Bladder microvascular endothelial cell (primary cell): ENCODE data around the gene NRGN. TPM values are rescaled to one million over a fixed set of nuclear protein-coding genes. Genes with fewer than 3 reads are reported as not detected.

Experiments used
- total RNA-seq: library from RNA; depleted of rRNA; stranded (reverse); fragments of >200 nt; gene quantifications from 2 replicates; pipeline ENCODE4 v1.2.3, GENCODE V29; 2014

NRGN gene
- total RNA-seq = 0.31 and 0.81 TPM in 2 replicates

DNA sequence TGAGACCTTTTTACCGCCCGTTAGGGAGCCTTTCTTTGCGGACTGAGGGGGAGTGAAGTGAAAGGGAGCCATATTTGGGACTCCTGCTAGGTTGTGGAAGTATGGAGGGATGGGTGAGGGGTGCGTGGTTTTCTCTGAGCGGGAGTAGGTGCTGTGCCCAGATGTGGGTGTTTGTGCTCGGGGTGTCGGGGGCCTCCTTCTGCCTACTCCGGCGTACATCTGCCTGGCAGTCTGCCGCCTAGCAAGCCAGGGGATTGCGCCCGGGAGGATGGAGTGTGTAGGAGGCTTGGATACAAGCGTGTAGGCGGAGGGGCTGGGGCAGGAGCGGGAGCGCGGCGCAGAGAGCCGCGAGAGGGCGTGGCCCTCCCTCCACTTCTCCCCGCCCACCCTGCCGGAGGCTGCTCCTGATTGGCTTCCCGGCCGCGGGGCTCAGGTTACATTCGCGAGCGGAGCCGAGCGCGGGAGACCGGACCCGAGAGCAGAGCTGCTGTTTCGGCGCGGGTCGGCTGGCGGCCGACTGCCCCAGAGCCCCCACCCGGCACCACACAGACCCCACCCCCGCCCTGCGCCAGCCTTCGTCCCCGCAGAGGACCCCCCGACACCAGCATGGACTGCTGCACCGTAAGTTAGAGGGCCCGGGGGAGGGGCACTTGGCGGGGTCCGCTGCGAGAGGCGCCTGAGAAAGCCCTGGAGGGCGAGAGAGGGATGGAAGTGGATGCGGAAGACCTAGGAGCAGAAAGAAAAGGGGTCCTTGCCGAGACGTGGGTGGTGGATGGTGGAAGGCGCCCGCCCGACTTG is at the start of gene NRGN:
TSS of gene NRGN (plus strand) at position 464 of the 798 bp plus-strand sequence. CDS start at position 607, 143 bp downstream.

DNA sequence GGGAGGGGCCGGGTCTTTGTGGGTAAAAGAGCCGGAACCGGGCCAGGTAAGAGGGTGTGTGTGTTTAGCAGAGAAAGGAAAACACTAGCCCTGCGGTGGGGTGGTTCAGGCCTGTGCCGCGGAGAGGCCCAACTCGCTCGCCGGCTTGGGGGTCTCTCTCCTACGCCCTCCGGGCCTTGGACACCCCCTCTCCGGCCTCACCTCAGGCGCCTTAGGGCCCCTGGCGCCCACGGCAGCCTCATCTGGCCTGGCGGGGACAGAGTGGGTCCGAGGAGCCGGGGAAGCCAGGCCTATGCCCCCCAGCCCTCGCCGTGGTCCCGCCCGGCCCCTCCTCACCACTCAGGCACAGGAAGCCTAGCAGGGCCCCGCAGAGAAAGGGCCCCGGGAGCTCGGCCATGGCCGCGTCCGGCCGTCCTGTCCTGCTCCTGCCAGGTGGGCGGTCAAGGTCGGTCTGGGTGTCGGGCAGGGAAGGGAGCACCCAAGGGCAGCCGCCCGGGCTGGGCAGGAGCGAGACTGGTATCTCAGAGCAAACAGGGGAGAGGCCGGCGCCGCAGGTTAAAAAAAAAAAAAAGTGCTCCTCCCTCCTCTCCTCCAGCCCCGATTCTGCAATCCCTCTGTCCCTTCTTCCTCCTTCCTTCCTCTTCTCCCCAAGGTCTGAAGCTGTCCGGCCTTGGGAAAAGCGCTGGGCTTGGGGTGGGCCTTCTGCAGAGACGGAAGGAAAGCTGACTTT is 12.2 kb downstream of the NRGN start, which contains the start of gene VSIG2:
TSS of gene VSIG2 (minus strand) at position 515 of the 730 bp plus-strand sequence. CDS start at position 397, 118 bp downstream.

DNA sequence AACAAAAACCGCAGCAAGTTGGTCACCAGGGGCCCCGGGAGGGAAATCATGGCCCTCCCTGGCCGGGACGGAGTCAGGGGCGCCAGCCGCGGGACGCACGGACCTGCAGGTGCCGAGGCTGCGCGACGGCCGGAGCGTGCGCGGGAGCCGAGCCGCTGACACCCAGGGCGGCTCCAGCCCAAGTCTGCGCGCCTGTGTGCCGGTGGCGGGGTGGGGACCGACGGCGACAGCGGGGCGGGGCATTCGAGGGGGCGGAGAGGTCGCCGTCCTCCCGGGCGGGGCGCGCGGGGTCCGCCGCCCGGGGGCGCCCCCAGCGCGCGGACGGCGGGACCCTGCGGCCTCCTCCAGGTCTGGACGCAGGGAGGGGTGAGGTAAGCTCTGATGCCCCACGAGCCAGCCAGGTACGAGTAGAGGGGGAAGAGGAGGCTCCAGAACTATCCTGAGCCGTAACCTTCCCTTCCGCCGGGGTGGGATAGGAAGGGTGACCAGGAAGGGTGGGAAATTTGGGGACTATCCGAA is 22.4 kb downstream of the NRGN start, which contains the start of gene ESAM:
TSS of gene ESAM (minus strand) at position 186 of the 519 bp plus-strand sequence. CDS start at position 50, 136 bp downstream.

Other genes with a start within 250 kb of the NRGN start
- gene OR8B12, start 196.3 kb upstream of the NRGN start, total RNA-seq = not detected in 2 replicates
- gene OR8A1, start 169.9 kb upstream of the NRGN start, total RNA-seq = not detected in 2 replicates
- gene PANX3, start 128.5 kb upstream of the NRGN start, total RNA-seq = not detected in 2 replicates
- gene TBRG1, start 117.1 kb upstream of the NRGN start, total RNA-seq = 9.7 and 17.3 TPM in 2 replicates
- 11.2 and 18.4 TPM in 2 replicates for gene SIAE, start 66.2 kb upstream of the NRGN start, total RNA-seq
- gene SPA17, start 66.0 kb upstream of the NRGN start, total RNA-seq = 4.0 and 4.3 TPM in 2 replicates
- 0.44 and 1.1 TPM in 2 replicates for gene VSIG2, start 12.3 kb downstream of the NRGN start, total RNA-seq
- 70.3 and 74.5 TPM in 2 replicates for gene ESAM, start 22.3 kb downstream of the NRGN start, total RNA-seq
- 5.0 and 9.3 TPM in 2 replicates for gene MSANTD2, start 60.5 kb downstream of the NRGN start, total RNA-seq
- gene ROBO3, start 125.5 kb downstream of the NRGN start, total RNA-seq = 3.7 and 9.2 TPM in 2 replicates
- gene ROBO4, start 157.9 kb downstream of the NRGN start, total RNA-seq = 204 and 396 TPM in 2 replicates
- 1.2 TPM in 1 of 2 replicates, not detected in the other for gene HEPN1, start 179.3 kb downstream of the NRGN start, total RNA-seq
- under 0.01 TPM in 1 of 2 replicates, not detected in the other for gene HEPACAM, start 196.1 kb downstream of the NRGN start, total RNA-seq
- 1.3 and 3.8 TPM in 2 replicates for gene CCDC15, start 214.3 kb downstream of the NRGN start, total RNA-seq